ENCODE results near the gene CAPZA1.

Gene CAPZA1

GRCh38 chr1:112700290-112701226, 80.9 kb downstream of the CAPZA1 start:
- Histone ChIP-seq H3K4me1 (ENCODE audit: control insufficient read depth, insufficient read depth, low read length) (peaks cover 19% of the 10 kb centered on the region), H3K36me3 (ENCODE audit: control insufficient read depth in 2 of 2, insufficient read depth in 1 of 2, low read length in 2 of 2) (peaks cover 2 to 81% of the 10 kb centered on the region in 2 experiments; a peak in 2 of 3 replicates), H3K27ac (ENCODE audit: extremely low read depth, low read depth, low read length) (peak overlapping the region; percentile 53), H3K9me3 (ENCODE audit: control insufficient read depth, insufficient read depth, low read depth, low read length) (no peaks in the 10 kb centered on the region), H3K4me3 (ENCODE audit: low read depth, low read length) (no peak overlapping the region)
- CTCF ChIA-PET, result interaction anchor here (1.0 to 2.0 kb wide), 3 partner anchors 11 to 38 kb away, joined by 3 to 5 read pairs (median 3); no protein-coding TSS in a partner anchor
- POLR2A ChIA-PET, result interaction anchor here (0.9 to 9.8 kb wide), 4 partner anchors 14 to 305 kb away, joined by 3 to 91 read pairs (median 7); partner anchors contain the start of genes CAPZA1, CTTNBP2NL, MOV10 and PPM1J
- TF ChIP-seq ZEB2 (tag by site-specific recombination; IDR thresholded peaks at IDR 0.05) (peak; percentile 92), SALL2 (tag by site-specific recombination; IDR thresholded peaks at IDR 0.05; ENCODE audit: borderline replicate concordance) (no peak), ZFP41 (tag by site-specific recombination; IDR thresholded peaks at IDR 0.05; ENCODE audit: borderline replicate concordance) (no peak), ZSCAN30 (tag by site-specific recombination; IDR thresholded peaks at IDR 0.05) (peak; percentile 76), ZNF248 (tag by site-specific recombination; IDR thresholded peaks at IDR 0.05) (no peak), ZNF433 (tag by site-specific recombination; IDR thresholded peaks at IDR 0.05; ENCODE audit: low read depth) (no peak), ZNF518A (tag by site-specific recombination; conservative IDR thresholded peaks at IDR 0.05; ENCODE audit: low read depth) (no peak), ZNF510 (tag by site-specific recombination; IDR thresholded peaks at IDR 0.05; ENCODE audit: insufficient replicate concordance) (no peak), ZNF394 (tag by site-specific recombination; IDR thresholded peaks at IDR 0.05; ENCODE audit: borderline replicate concordance) (peak; percentile 79), ZNF621 (tag by site-specific recombination; IDR thresholded peaks at IDR 0.05) (no peak), SCRT1 (tag by site-specific recombination; IDR thresholded peaks at IDR 0.05; ENCODE audit: borderline replicate concordance) (peak; percentile 79), KLF16 (tag by site-specific recombination; IDR thresholded peaks at IDR 0.05) (peak; percentile 97), ZSCAN5A (tag by site-specific recombination; IDR thresholded peaks at IDR 0.05) (no peak), ZNF132 (tag by site-specific recombination; IDR thresholded peaks at IDR 0.05; ENCODE audit: borderline replicate concordance) (no peak), ZBTB8A (tag by site-specific recombination; IDR thresholded peaks at IDR 0.05) (peak; percentile 81), ZSCAN18 (tag by site-specific recombination; IDR thresholded peaks at IDR 0.05) (no peak), ZFP37 (tag by site-specific recombination; IDR thresholded peaks at IDR 0.05) (peak; percentile 91), ZNF776 (tag by site-specific recombination; IDR thresholded peaks at IDR 0.05; ENCODE audit: borderline replicate concordance) (no peak), ZBTB49 (tag by site-specific recombination; IDR thresholded peaks at IDR 0.05; ENCODE audit: low read depth) (no peak), ZXDB (tag by site-specific recombination; IDR thresholded peaks at IDR 0.05) (peak; percentile 92), ZNF26 (tag by site-specific recombination; IDR thresholded peaks at IDR 0.05) (no peak), ZSCAN4 (tag by site-specific recombination; IDR thresholded peaks at IDR 0.05) (peak; percentile 22; the same call in 1 of the 2 replicates)

Data from HEK293 (cell line).